ENCODE results near the gene DPP8. TPM values are rescaled to one million over a fixed set of nuclear protein-coding genes. Genes with fewer than 3 reads are reported as not detected.
"Not testable (repeated sequence)": the region's sequence is repeated elsewhere in the genome, so short reads cannot be mapped to it uniquely, and the experiment has no call there.

The DPP8 gene
- total and polyA plus RNA-seq, 2 donors (not counting 3 experiments of a cell fraction or from before 2014, with no cell fraction given): 12.1 to 35.3 TPM

GRCh38 chr15:65399001-65399706 is 118.3 kb downstream of the DPP8 start:
- POLR2A ChIA-PET: no interaction called here
- intact Hi-C loops (cut with micrococcal nuclease): no loop called here
- no peak for FAIRE-seq
- Histone ChIP-seq H2AFZ (ENCODE audit: low read depth, low read length) (no peak overlapping the region), H3K36me3 (ENCODE audit: control insufficient read depth in 2 of 2, extremely low read depth in 1 of 2, insufficient read depth in 2 of 2, low read length in 2 of 2) (no peaks in the 10 kb centered on the region), H3K79me2 (ENCODE audit: control insufficient read depth, insufficient read depth, low read length) (no peaks in the 10 kb centered on the region), H3K9ac (replicated peaks; ENCODE audit: extremely low read depth, insufficient read depth, low read length) (no peak overlapping the region), H3K4me1 (ENCODE audit: control insufficient read depth, extremely low read depth, insufficient read depth, low read length) (no peaks in the 10 kb centered on the region), H4K20me1 (replicated peaks; ENCODE audit: control insufficient read depth, extremely low read depth, insufficient read depth, low read length) (no peaks in the 10 kb centered on the region), H3K4me2 (ENCODE audit: insufficient read depth, low read length) (no peak overlapping the region), H3K4me3 (replicated peaks in 1 of 3; ENCODE audit: insufficient read depth in 1 of 3, low read depth in 1 of 3, low read length in 3 of 3) (no peak overlapping the region), H3K27ac (ENCODE audit: insufficient read depth, low read depth, low read length) (no peak overlapping the region), H3K9me1 (replicated peaks; ENCODE audit: control insufficient read depth, extremely low read depth, insufficient read depth, low read length) (no peaks in the 10 kb centered on the region), H3K27me3 (ENCODE audit: control insufficient read depth in 2 of 2, insufficient read depth in 2 of 2, low read length in 2 of 2) (peaks cover 42% of the 10 kb centered on the region in 2 experiments), H3K9me3 (replicated peaks; ENCODE audit: control insufficient read depth, insufficient read depth, low read length) (no peaks in the 10 kb centered on the region)
- CTCF ChIA-PET: interaction anchor here (0.8 to 3.9 kb wide), 13 partner anchors 11 to 126 kb away, joined by 3 to 94 read pairs (median 4); no protein-coding TSS in a partner anchor
- TF ChIP-seq JUN (IDR thresholded peaks at IDR 0.05; ENCODE audit: borderline replicate concordance, insufficient read depth, insufficient read length, low read depth) (no peak), GATA2 (IDR thresholded peaks at IDR 0.05; ENCODE audit: insufficient read depth, insufficient read length, low read depth, low read length) (no peak), POLR2A (IDR thresholded peaks at IDR 0.05; ENCODE audit: low read depth, low read length) (no peak), MYC (IDR thresholded peaks at IDR 0.05; ENCODE audit: low read depth, low read length) (no peak), CTCF (IDR thresholded peaks at IDR 0.05; ENCODE audit: extremely low read depth in 1 of 2, insufficient read depth in 1 of 2, low read depth in 1 of 2, low read length in 2 of 2) (no peak), MAX (IDR thresholded peaks at IDR 0.05; ENCODE audit: insufficient read depth, insufficient read length) (no peak), POLR2AphosphoS5 (IDR thresholded peaks at IDR 0.05; ENCODE audit: insufficient read depth, low read depth, low read length) (no peak), FOS (IDR thresholded peaks at IDR 0.05; ENCODE audit: borderline replicate concordance, insufficient read depth, low read length) (no peak), EZH2 (IDR thresholded peaks at IDR 0.05; ENCODE audit: borderline replicate concordance, low read depth, low read length, severe bottlenecking) (no peak)
- dilution Hi-C loops (cut with MboI; ENCODE audit: extremely low pct_ligation_motif_present, low sequenced_read_pairs): no loop called here
- no TSS peak for BruUV-seq (replicated peaks)
- DNase-seq (ENCODE audit: low read depth, low spot score): no peak

GRCh38 chr15:65398486-65398885 is 119.0 kb downstream of the DPP8 start:
- FAIRE-seq; H4K20me1 ChIP-seq (replicated peaks; ENCODE audit: control insufficient read depth, extremely low read depth, insufficient read depth, low read length); H3K36me3 ChIP-seq (ENCODE audit: control insufficient read depth in 2 of 2, extremely low read depth in 1 of 2, insufficient read depth in 2 of 2, low read length in 2 of 2); dilution Hi-C loops (cut with MboI; ENCODE audit: extremely low pct_ligation_motif_present, low sequenced_read_pairs); POLR2A ChIA-PET; H3K9me3 ChIP-seq (replicated peaks; ENCODE audit: control insufficient read depth, insufficient read depth, low read length); DNase-seq (ENCODE audit: low read depth, low spot score); H2AFZ ChIP-seq (ENCODE audit: low read depth, low read length); H3K9ac ChIP-seq (replicated peaks; ENCODE audit: extremely low read depth, insufficient read depth, low read length); H3K4me1 ChIP-seq (ENCODE audit: control insufficient read depth, extremely low read depth, insufficient read depth, low read length); H3K4me2 ChIP-seq (ENCODE audit: insufficient read depth, low read length); BruUV-seq (replicated peaks); H3K4me3 ChIP-seq (replicated peaks in 1 of 3; ENCODE audit: insufficient read depth in 1 of 3, low read depth in 1 of 3, low read length in 3 of 3); H3K27ac ChIP-seq (ENCODE audit: insufficient read depth, low read depth, low read length); H3K79me2 ChIP-seq (ENCODE audit: control insufficient read depth, insufficient read depth, low read length); H3K9me1 ChIP-seq (replicated peaks; ENCODE audit: control insufficient read depth, extremely low read depth, insufficient read depth, low read length); intact Hi-C loops (cut with micrococcal nuclease): not testable (repeated sequence)
- H3K27me3 ChIP-seq (ENCODE audit: control insufficient read depth in 2 of 2, insufficient read depth in 2 of 2, low read length in 2 of 2): peaks cover 39 to 40% of the 10 kb centered on the region in 2 experiments
- CTCF ChIA-PET: interaction anchor here (0.9 to 3.9 kb wide), 6 partner anchors 11 to 77 kb away, joined by 3 to 94 read pairs (median 12); no protein-coding TSS in a partner anchor

All from endothelial cell of umbilical vein (primary cell).